K562 (cell line): ENCODE results near the gene THEM4. TPM values are rescaled to one million over a fixed set of nuclear protein-coding genes. Genes with fewer than 3 reads are reported as not detected.

Experiments
- ATAC-seq: fragments of 200-7000 bp; cut with Tn5 transposase; 3 replicates; pipeline ENCODE4 v1.9.1; 2020; ENCODE audit warnings: moderate library complexity
- BruUV-seq: library from RNA; stranded (reverse); fragments of 400-500 nt; replicated peaks from 2 replicates; lab custom pipeline; 2021; lab: Mats Ljungman, UMichigan
- CTCF ChIA-PET: fragments of 300-600 bp; formaldehyde crosslinking; extraction: SDS; loops from one replicate; lab custom pipeline; 2021; ENCODE audit warnings: low intra/inter-chr PET ratio; lab: Yijun Ruan, JAX
- POLR2A ChIA-PET: fragments of 300-600, 350-650 bp; sonication (Branson Sonifier 250); formaldehyde crosslinking; extraction: SDS; loops from one replicate; lab custom pipeline; 2021; ENCODE audit warnings: antibody characterized with exemption, inconsistent platforms; lab: Yijun Ruan, JAX
- DNase-seq, 4 experiments: peaks; one replicate each; pipeline versions ENCODE4 v3.0.0 to v3.0.0-alpha.2; 2011 to 2018; ENCODE audit warnings: low spot score in 3 of 4, mixed read lengths in 3 of 4; ENCODE audit errors: extremely low read depth in 1 of 4
- FAIRE-seq: peaks from 2 replicates; lab custom pipeline; 2011; peaks lifted over from hg19 to GRCh38; lab: Jason Lieb, UNC
- H2AFZ ChIP-seq: 2 replicates; pipeline ENCODE4 v1.6.0; 2011; ENCODE audit warnings: low read depth, low read length, control low read depth, inconsistent platforms
- H3K27ac ChIP-seq: fragments of 200-600 bp; 3 replicates; pipeline ENCODE4 v1.8.0; 2011; ENCODE audit warnings: low read depth, mild to moderate bottlenecking, control low read depth, inconsistent platforms, low read length, moderate library complexity, mixed read lengths; ENCODE audit errors: extremely low read depth
- H3K27me3 ChIP-seq, 2 experiments: fragments of 300-600 bp in 1 of 2; 2 replicates in 1 of 2; 3 replicates in 1 of 2; pipeline versions ENCODE4 v1.6.0 to v1.8.0; 2011; ENCODE audit warnings: inconsistent platforms in 2 of 2, low read length in 2 of 2, mild to moderate bottlenecking in 1 of 2, mixed read lengths in 1 of 2, moderate library complexity in 1 of 2; ENCODE audit not compliant: control insufficient read depth in 2 of 2, insufficient read depth in 2 of 2
- H3K36me3 ChIP-seq: fragments of 300-600 bp; 3 replicates; pipeline ENCODE4 v1.8.0; 2011; ENCODE audit warnings: mild to moderate bottlenecking, low read length, inconsistent platforms; ENCODE audit not compliant: control insufficient read depth, insufficient read depth
- H3K4me1 ChIP-seq, 2 experiments: fragments of 200-600 bp in 1 of 2; replicated peaks in 1 of 2; 2 replicates in 1 of 2; 3 replicates in 1 of 2; pipeline versions ENCODE4 v1.5.1 to v1.8.0; 2011; ENCODE audit warnings: inconsistent platforms in 2 of 2, low read length in 2 of 2, mild to moderate bottlenecking in 1 of 2, mixed read lengths in 1 of 2, moderate library complexity in 1 of 2; ENCODE audit not compliant: control insufficient read depth in 2 of 2, insufficient read depth in 2 of 2
- H3K4me2 ChIP-seq: 2 replicates; pipeline ENCODE4 v1.6.1; 2011; ENCODE audit warnings: low read length, control low read depth, inconsistent platforms, mixed read lengths; ENCODE audit not compliant: insufficient read depth
- H3K4me3 ChIP-seq: fragments of 200-600 bp; sonication (generic), shearing (Covaris generic); 2 replicates; pipeline ENCODE4 v1.5.1; 2016; ENCODE audit warnings: control low read depth, inconsistent platforms
- H3K79me2 ChIP-seq: fragments of 200-600 bp; 3 replicates; pipeline ENCODE4 v1.8.0; 2011; ENCODE audit warnings: low read length, inconsistent platforms; ENCODE audit not compliant: control insufficient read depth, insufficient read depth
- H3K9ac ChIP-seq, 2 experiments: 2 replicates each; pipeline versions ENCODE4 v1.6.0 to v1.6.1; 2011; ENCODE audit warnings: low read depth in 2 of 2, low read length in 2 of 2, control low read depth in 1 of 2, inconsistent platforms in 1 of 2, mild to moderate bottlenecking in 1 of 2, mixed read lengths in 1 of 2; ENCODE audit not compliant: insufficient read depth in 1 of 2
- H3K9me1 ChIP-seq: one replicate; pipeline ENCODE4 v1.6.0; 2011; ENCODE audit warnings: inconsistent platforms, mild to moderate bottlenecking, low read length, moderate library complexity; ENCODE audit not compliant: control insufficient read depth, insufficient read depth
- H3K9me3 ChIP-seq: replicated peaks from 2 replicates; pipeline ENCODE4 v1.5.1; 2011; ENCODE audit warnings: low read depth, low read length, inconsistent platforms; ENCODE audit not compliant: control insufficient read depth, insufficient read depth
- H4K20me1 ChIP-seq: replicated peaks from 2 replicates; pipeline ENCODE4 v1.6.1; 2011; ENCODE audit warnings: low read length, inconsistent platforms, mixed read lengths; ENCODE audit not compliant: control insufficient read depth, insufficient read depth
- ETV5 ChIP-seq: sonication (generic); formaldehyde crosslinking; IDR thresholded peaks from 2 replicates; pipeline ENCODE4 v1.4.0; 2020; ENCODE audit warnings: low read depth, mild to moderate bottlenecking, missing genetic modification reagents
- MAFK ChIP-seq: IDR thresholded peaks from 2 replicates; pipeline ENCODE4 v1.6.1; 2011; ENCODE audit warnings: low read length, improper control_type of control experiment
- MECOM ChIP-seq: fragments of 250-450 bp; sonication (Bioruptor Pico); IDR thresholded peaks from 2 replicates; pipeline ENCODE4 v1.8.0; 2022; ENCODE audit warnings: inconsistent platforms
- NCOA6 ChIP-seq: fragments of 450-650 bp; IDR thresholded peaks from 2 replicates; pipeline ENCODE4 v1.6.1; 2017; ENCODE audit warnings: mild to moderate bottlenecking
- PRPF4 ChIP-seq: fragments of 200-400 bp; formaldehyde crosslinking; IDR thresholded peaks from one replicate; pipeline ENCODE4 v1.6.1; 2017; ENCODE audit warnings: low read length, low read depth, mild to moderate bottlenecking; ENCODE audit not compliant: insufficient read depth, poor library complexity, severe bottlenecking
- SMAD3 ChIP-seq: fragments of 450-650 bp; formaldehyde crosslinking; conservative IDR thresholded peaks from 2 replicates; pipeline ENCODE4 v1.4.0; 2020; ENCODE audit warnings: mild to moderate bottlenecking
- SPI1 ChIP-seq: IDR thresholded peaks from 2 replicates; pipeline ENCODE4 v1.6.1; 2011; ENCODE audit warnings: low read depth, low read length, control low read depth, borderline replicate concordance
- TAF9B ChIP-seq: fragments of 450-650 bp; IDR thresholded peaks from 2 replicates; pipeline ENCODE4 v1.6.1; 2018; ENCODE audit warnings: mild to moderate bottlenecking; ENCODE audit not compliant: partially characterized antibody
- ZNF217 ChIP-seq: sonication (generic); formaldehyde crosslinking; IDR thresholded peaks from 2 replicates; pipeline ENCODE4 v1.8.0; 2022; ENCODE audit warnings: mild to moderate bottlenecking, missing genetic modification reagents
- ZNF57 ChIP-seq: fragments of 450-650 bp; formaldehyde crosslinking; IDR thresholded peaks from 2 replicates; pipeline ENCODE4 v1.4.0; 2020; ENCODE audit warnings: mild to moderate bottlenecking, moderate library complexity
- ZNF79 ChIP-seq: fragments of 250-450 bp; sonication (Bioruptor Pico); IDR thresholded peaks from 2 replicates; pipeline ENCODE4 v1.4.0; 2020; ENCODE audit warnings: low read depth, mild to moderate bottlenecking, moderate library complexity
- WGBS: fragments of 100-300 bp; shearing (Covaris generic); methylation state at CpG from one replicate; pipeline ENCODE4 v1.1.6; 2016; ENCODE audit warnings: low coverage, mixed read lengths; ENCODE audit not compliant: insufficient coverage; ENCODE audit errors: missing lambda C conversion rate; 5-methylcytosine and 5-hydroxymethylcytosine counted together
- in situ Hi-C: fragments of 300-500 bp; cut with MboI; formaldehyde crosslinking; loops from 4 replicates; pipeline ENCODE4 v1.15.0; 2018; ENCODE audit warnings: inconsistent platforms, mixed read lengths
- intact Hi-C: fragments of 100-400 bp; cut with micrococcal nuclease; formaldehyde crosslinking; loops from 2 replicates; pipeline ENCODE4 v1.14.2; 2022
- polyA plus RNA-seq, 8 experiments: library from polyadenylated mRNA; depleted of rRNA in 4 of 8; stranded (reverse) in 5 of 8; unstranded in 3 of 8; fragments of >200 nt; fragmentation: Nextera tagmentation in 2 of 8; fragmentation: Illumina TruSeq in 1 of 8; extraction: Ambion mirVana in 2 of 8; extraction: Trizol in 1 of 8; gene quantifications; 2 replicates each; pipeline versions ENCODE4 v1.2.1 to v1.2.3, GENCODE V29; 2011 to 2014; ENCODE audit warnings: inconsistent platforms in 1 of 8, missing spikeins in 1 of 8
- total RNA-seq, 7 experiments: library from RNA; depleted of rRNA in 6 of 7; stranded (reverse); fragments of >200 nt in 6 of 7; fragmentation: Illumina TruSeq in 2 of 7; extraction: Trizol in 2 of 7; gene quantifications; 2 replicates each; pipeline versions ENCODE4 v1.2.1 to v1.2.3, GENCODE V29; 2011 to 2021; ENCODE audit warnings: low replicate concordance in 1 of 7
- TF ChIP-seq, protein P1 (sequence below): sonication (generic); formaldehyde crosslinking; IDR thresholded peaks from 2 replicates; pipeline ENCODE4 v1.8.0; 2022; ENCODE audit warnings: missing genetic modification reagents, mild to moderate bottlenecking, borderline replicate concordance
- TF ChIP-seq, protein P2 (sequence below), 2 experiments: fragments of 450-650 bp in 1 of 2; sonication (generic) in 1 of 2; formaldehyde crosslinking in 1 of 2; IDR thresholded peaks in 1 of 2; conservative IDR thresholded peaks in 1 of 2; 2 replicates each; pipeline versions ENCODE4 v1.6.1 to v1.8.1; 2016 to 2023; ENCODE audit warnings: mild to moderate bottlenecking in 2 of 2, moderate library complexity in 2 of 2, inconsistent platforms in 1 of 2, missing genetic modification reagents in 1 of 2
- TF ChIP-seq, protein P3 (sequence below): fragments of 450-650 bp; formaldehyde crosslinking; IDR thresholded peaks from 2 replicates; pipeline ENCODE4 v1.4.0; 2020; ENCODE audit warnings: mild to moderate bottlenecking, moderate library complexity
- TF ChIP-seq, protein P4 (sequence below): conservative IDR thresholded peaks from 2 replicates; pipeline ENCODE4 v1.6.1; 2011; ENCODE audit warnings: low read depth, mild to moderate bottlenecking, low read length; ENCODE audit not compliant: control insufficient read depth
- TF ChIP-seq, protein P5 (sequence below), 3 experiments: fragments of 200-800 bp in 1 of 3; sonication (Bioruptor generic) in 1 of 3; sonication (generic) in 1 of 3; formaldehyde crosslinking in 1 of 3; IDR thresholded peaks; 2 replicates each; pipeline versions ENCODE4 v1.6.1 to v1.8.0; 2016 to 2022; ENCODE audit warnings: mild to moderate bottlenecking in 2 of 3, missing compliant biosample characterization in 2 of 3, missing genetic modification characterization in 2 of 3, missing genetic modification reagents in 1 of 3

THEM4 gene
- total and polyA plus RNA-seq, 9 of the 15 experiments (the other 6 are each of a cell fraction or from before 2014, with no cell fraction given), result 8.6 to 71.9 (median 35.3) TPM

DNA sequence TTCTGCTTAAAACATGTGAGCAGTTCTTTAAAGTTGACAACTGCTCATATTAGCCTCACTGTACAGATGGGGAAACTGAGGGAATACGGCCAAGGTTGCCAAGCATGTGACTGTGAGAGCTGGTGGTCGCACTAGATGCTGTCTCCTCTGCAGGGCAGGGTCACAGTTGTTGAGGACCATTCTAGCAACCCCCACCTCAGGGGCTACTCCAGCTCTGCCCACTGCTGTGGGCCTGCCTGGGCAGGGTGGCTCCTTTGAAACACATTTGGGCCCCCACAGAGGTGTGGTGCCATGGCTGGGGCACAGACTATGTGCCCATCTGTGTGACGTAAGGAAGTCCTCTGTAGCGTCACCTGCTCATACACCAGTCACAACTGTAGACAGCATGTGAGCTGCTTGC is 56.6 kb downstream of the THEM4 start:
- Histone ChIP-seq H3K4me2 (no peak overlapping the region), H3K4me3 (no peak overlapping the region), H3K79me2 (no peaks in the 10 kb centered on the region), H3K27me3 (peaks cover 33 to 57% of the 10 kb centered on the region in 2 experiments), H3K9ac (no peak overlapping the region; a peak in 1 of 4 replicates), H3K9me1 (no peaks in the 10 kb centered on the region), H3K9me3 (no peaks in the 10 kb centered on the region), H3K4me1 (peaks cover 5 to 7% of the 10 kb centered on the region in 2 experiments; a peak in 2 of 5 replicates), H3K36me3 (no peaks in the 10 kb centered on the region), H4K20me1 (0 out of 2 replicates have a peak, but pooled peaks cover 3% of the 10 kb centered on the region), H3K27ac (no peak overlapping the region), H2AFZ (no peak overlapping the region)
- ChIA-PET CTCF (no interaction called here), POLR2A (interaction anchor here (0.6 kb wide), 1 partner anchor 191 kb away, joined by 3 read pairs; no protein-coding TSS in a partner anchor)
- intact Hi-C loops, result no loop called here
- DNase-seq, result no peak
- FAIRE-seq, result no peak
- WGBS, result 0% methylated on average over 4 of the region's 4 CpGs
- in situ Hi-C loops, result no loop called here
- BruUV-seq, result no TSS peak
- no peak for ATAC-seq
- TF ChIP-seq, protein P1, sequence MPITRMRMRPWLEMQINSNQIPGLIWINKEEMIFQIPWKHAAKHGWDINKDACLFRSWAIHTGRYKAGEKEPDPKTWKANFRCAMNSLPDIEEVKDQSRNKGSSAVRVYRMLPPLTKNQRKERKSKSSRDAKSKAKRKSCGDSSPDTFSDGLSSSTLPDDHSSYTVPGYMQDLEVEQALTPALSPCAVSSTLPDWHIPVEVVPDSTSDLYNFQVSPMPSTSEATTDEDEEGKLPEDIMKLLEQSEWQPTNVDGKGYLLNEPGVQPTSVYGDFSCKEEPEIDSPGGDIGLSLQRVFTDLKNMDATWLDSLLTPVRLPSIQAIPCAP (CRISPR knock-in tag), result no peak
- TF ChIP-seq, protein P2, sequence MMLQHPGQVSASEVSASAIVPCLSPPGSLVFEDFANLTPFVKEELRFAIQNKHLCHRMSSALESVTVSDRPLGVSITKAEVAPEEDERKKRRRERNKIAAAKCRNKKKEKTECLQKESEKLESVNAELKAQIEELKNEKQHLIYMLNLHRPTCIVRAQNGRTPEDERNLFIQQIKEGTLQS (IDR thresholded peaks at IDR 0.05), result no peak
- TF ChIP-seq, protein P2 (CRISPR knock-in tag; conservative IDR thresholded peaks at IDR 0.05), result no peak
- TF ChIP-seq SPI1, result no peak
- TF ChIP-seq, protein P3, sequence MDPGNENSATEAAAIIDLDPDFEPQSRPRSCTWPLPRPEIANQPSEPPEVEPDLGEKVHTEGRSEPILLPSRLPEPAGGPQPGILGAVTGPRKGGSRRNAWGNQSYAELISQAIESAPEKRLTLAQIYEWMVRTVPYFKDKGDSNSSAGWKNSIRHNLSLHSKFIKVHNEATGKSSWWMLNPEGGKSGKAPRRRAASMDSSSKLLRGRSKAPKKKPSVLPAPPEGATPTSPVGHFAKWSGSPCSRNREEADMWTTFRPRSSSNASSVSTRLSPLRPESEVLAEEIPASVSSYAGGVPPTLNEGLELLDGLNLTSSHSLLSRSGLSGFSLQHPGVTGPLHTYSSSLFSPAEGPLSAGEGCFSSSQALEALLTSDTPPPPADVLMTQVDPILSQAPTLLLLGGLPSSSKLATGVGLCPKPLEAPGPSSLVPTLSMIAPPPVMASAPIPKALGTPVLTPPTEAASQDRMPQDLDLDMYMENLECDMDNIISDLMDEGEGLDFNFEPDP, result no peak
- no peak for TF ChIP-seq TAF9B
- no peak for TF ChIP-seq MECOM (CRISPR knock-in tag)
- no peak for TF ChIP-seq MAFK
- TF ChIP-seq PRPF4, result no peak
- TF ChIP-seq, protein P4, sequence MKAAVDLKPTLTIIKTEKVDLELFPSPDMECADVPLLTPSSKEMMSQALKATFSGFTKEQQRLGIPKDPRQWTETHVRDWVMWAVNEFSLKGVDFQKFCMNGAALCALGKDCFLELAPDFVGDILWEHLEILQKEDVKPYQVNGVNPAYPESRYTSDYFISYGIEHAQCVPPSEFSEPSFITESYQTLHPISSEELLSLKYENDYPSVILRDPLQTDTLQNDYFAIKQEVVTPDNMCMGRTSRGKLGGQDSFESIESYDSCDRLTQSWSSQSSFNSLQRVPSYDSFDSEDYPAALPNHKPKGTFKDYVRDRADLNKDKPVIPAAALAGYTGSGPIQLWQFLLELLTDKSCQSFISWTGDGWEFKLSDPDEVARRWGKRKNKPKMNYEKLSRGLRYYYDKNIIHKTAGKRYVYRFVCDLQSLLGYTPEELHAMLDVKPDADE, result no peak
- no peak for TF ChIP-seq ZNF217 (CRISPR knock-in tag)
- no peak for TF ChIP-seq ZNF79 (CRISPR knock-in tag)
- TF ChIP-seq SMAD3 (CRISPR knock-in tag), result no peak
- TF ChIP-seq NCOA6, result no peak
- TF ChIP-seq ETV5 (CRISPR knock-in tag), result no peak
- TF ChIP-seq, protein P5, sequence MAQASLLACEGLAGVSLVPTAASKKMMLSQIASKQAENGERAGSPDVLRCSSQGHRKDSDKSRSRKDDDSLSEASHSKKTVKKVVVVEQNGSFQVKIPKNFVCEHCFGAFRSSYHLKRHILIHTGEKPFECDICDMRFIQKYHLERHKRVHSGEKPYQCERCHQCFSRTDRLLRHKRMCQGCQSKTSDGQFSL (CRISPR knock-in tag; IDR thresholded peaks at IDR 0.05), result no peak
- TF ChIP-seq, protein P5 (tag; IDR thresholded peaks at IDR 0.05), result no peak
- TF ChIP-seq ZNF57 (CRISPR knock-in tag), result no peak
